GF-D8 (cell line): ENCODE measurements around the gene ACP4.
A peak's percentile ranks its signal among the peaks of the same experiment; 100 is the strongest.
"Not testable (repeated sequence)": the region's sequence is repeated elsewhere in the genome, so short reads cannot be mapped to it uniquely, and the experiment has no call there.

Experiments
- DNase-seq: peaks from one replicate; lab custom pipeline; 2025; lab: John Stamatoyannopoulos, UW

The ACP4 gene

DNA sequence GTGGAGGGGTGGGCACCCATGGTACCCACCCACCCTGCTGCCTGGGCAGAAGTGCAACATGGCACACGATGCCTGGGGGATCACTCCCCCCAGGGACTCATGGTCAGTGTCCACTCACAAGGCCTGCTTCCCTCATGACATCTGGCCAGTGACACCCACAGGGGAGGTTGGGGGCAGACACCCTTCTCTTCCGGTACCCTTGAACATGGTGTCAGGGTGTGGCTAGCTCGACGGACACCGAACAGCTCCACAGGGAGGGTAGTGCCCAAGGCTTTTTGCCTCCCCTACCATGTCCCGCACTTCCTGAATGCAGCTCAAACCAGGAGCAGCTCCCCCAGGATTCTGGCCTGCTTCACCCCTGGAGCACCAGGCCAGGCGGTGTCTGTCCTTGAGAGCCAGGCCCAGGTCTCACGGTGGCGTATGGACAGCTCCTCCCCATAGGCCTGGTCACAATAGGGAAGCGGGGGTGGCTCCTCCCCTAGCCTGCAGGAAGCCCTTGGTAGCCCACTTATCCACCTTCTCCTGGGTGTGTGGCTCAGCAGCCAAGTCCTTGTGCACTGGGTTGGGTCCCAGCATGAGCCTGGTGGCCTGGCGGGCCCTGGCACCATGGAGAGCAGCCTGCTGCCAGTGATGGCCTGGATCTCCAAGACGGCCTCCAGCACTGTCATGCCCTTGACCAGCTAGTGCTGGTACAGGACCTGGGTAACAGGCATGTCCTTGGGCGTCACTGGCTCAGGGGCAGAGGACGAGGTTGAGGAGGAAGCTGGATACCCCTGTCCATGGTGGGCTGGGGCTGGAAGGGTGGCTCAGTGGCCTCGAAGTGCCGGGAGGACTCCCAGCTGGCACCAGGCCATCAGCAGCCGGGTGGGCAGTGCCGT lies 7.8 kb downstream of the ACP4 start:
- DNase-seq, result no peak

GRCh38 chr19:50798659-50799546 lies 8.7 kb downstream of the ACP4 start:
- no peak for DNase-seq

- DNase-seq, result no peak
Observed at GRCh38 chr19:50799547-50799851, 9.3 kb downstream of the ACP4 start.

GRCh38 chr19:50801107-50801506 lies 10.9 kb downstream of the ACP4 start:
- DNase-seq, result no peak

DNA sequence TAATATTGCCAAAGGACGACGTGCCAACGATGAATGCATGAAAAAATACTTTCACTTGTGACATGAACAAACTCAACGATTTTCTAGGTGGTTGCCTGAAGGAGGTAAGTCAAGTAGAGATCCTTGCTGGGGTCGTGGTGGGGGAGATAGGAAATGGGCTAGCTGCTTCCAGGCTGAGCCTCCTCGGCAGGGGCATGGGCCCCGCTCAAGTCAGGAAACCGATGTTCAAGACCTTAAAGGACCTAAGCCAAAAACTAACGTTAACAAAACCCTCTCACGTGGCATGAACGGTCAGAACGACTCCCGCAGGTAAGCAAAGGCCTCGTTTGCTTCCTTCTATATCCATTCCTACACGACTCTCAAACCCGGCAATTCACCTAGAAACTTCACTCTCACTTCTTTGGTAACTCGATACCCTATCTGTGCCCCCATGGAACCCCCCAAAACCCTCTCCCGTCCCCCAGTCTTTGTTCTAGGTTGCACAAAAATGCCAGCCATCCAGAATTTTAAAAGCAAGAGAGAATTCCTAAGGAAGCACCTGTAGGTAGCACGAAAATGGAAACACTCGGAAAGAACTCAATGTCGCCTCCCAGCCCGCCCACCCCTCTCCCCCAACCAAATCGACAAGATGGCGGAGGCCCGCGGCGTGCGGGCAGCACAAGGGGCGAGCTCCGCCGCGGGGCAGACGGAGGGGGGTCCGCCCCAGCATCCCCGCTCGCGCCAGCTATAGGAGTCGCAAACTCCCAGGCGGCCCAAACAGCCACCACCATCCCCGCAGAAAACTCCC lies 13.6 kb downstream of the ACP4 start:
- DNase-seq, result no peak

GRCh38 chr19:50804420-50805272 lies 14.4 kb downstream of the ACP4 start:
- peak; percentile 97 for DNase-seq

- DNase-seq, result no peak
Observed at GRCh38 chr19:50808856-50809255, 18.6 kb downstream of the ACP4 start.

DNA sequence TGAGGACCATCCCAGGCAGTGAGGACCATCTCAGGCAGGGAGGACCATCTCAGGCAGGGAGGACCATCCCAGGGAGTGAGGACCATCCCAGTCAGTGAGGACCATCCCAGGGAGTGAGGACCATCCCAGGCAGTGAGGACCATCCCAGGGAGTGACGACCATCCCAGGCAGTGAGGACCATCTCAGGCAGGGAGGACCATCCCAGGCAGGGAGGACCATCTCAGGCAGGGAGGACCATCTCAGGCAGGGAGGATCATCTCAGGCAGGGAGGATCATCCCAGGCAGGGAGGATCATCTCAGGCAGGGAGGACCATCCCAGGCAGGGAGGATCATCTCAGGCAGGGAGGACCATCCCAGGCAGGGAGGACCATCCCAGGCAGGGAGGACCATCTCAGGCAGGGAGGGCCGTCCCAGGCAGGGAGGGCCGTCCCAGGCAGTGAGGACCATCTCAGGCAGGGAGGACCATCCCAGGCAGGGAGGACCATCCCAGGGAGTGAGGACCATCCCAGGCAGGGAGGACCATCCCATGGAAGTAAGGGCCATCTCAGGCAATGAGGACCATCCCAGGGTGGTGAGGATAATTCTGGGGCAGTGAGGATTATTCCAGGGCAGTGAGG lies 21.5 kb downstream of the ACP4 start:
- DNase-seq, result not testable (repeated sequence)

- DNase-seq, result no peak
Observed at GRCh38 chr19:50812474-50812873, 22.3 kb downstream of the ACP4 start.

GRCh38 chr19:50814883-50815282 lies 24.7 kb downstream of the ACP4 start:
- DNase-seq, result no peak

GRCh38 chr19:50815439-50815838 lies 25.2 kb downstream of the ACP4 start:
- DNase-seq, result no peak

DNA sequence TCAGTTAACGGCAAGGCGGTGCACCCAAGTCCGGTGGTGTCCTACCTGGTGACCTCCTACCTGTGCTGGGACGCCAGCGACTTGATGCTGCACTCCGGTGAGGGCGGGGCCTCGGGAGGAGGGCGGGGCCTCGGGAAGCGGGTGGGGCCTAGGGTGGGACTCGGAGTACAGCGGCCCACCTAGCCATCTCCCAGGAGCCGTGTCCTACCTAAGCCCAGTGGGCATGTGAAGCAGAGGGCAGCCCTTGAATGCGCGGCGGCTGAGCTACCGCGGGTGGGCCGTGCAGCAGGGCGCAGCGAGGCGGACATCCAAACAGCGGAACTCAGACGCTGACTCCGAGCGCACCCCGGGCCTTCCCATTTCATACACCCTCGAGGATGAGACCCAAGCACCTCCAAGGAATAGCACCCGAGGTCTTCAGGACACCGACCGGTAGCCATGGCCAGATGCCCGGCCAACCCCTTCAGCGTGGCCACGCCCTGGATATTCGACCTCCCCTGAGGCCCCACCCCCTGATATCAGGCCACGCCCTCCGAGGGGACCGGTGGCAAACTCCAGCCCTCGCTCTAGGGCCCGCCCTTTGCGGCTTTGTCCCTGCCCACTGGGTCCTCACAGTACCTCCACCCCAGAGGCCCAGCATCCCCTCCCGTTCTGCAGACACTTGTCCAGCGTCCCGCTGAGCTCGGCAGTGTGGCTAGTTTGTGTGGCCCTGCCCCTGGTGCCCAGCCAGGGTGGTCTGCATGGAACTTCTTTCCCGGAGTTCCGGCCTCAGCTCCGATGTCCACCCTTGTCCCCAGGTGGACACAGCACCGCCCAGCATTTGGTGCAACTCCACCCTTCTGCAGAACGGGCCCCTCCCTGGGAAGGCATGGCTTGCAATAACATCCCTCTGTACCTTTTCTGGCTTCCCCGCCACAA lies 28.0 kb downstream of the ACP4 start:
- no peak for DNase-seq

- DNase-seq, result no peak
Observed at GRCh38 chr19:50818859-50819472, 28.8 kb downstream of the ACP4 start.

- DNase-seq, result no peak
Observed at GRCh38 chr19:50819636-50820035, 29.4 kb downstream of the ACP4 start.

- no peak for DNase-seq
Observed at GRCh38 chr19:50820086-50820485, 29.9 kb downstream of the ACP4 start.

DNA sequence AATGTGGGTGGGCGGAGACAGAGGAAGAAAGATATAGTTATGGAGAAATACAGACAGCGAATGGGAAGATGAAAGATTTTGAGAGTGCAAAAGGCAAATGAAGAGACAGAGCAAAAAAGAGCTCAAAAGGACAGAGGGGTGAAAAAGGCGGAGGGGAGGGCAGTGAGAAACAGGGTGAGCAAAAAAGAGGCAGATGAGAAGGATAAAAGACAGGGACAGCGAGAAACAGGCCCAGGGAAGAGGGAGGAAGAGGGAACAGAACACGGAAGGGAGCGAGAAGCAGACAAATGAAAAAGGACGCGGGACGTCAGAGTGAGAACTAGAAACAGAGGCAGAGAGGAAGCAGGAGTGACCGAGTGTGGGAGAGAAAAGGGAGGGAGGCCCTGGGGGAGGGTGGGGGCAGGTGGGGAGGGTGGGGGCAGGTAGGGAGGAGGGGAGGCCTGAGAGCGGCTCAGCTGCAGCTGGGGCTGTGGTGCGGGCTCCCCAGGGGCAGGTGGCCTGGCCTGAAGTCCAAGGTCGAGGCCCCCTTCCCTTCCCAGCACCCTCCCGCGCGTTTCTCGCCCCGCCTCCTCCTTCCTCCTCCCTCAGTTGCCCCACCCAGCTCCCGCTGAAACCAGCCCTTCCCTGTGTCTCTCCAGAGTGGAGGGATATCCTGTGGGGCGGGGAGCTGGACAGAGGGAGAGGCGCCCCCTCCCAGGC lies 30.5 kb downstream of the ACP4 start:
- DNase-seq, result no peak

GRCh38 chr19:50821248-50821612 lies 31.0 kb downstream of the ACP4 start:
- no peak for DNase-seq

- no peak for DNase-seq
Observed at GRCh38 chr19:50821622-50822021, 31.4 kb downstream of the ACP4 start.

DNA sequence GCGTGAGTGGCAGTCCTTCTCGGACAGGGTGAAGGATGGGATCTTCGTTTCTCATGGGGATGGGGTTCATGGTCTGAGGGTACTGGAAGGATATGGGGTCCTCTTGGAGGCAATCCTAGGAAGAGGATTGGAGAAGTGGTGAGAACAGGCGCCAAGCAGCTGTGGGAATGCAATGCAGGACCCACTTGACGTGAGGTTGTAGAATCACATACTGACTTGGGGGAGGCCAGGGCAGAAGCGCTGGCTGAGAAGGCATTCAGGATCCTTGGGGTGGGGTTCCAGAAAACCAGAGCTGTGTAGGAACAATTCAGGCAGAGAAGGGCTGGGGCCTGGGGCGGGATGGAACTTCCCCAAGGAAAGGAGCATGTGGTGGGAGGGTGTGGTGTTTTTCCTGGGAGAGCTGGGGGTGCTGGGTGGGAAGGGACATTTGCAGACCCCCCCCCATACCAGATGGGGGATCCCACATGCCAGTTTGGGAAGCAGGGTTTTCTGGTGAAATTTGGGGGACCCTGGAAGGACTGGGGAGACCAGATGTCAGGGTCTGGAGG lies 32.5 kb downstream of the ACP4 start:
- DNase-seq, result no peak
